Coronary artery (tissue), 2 donors: ENCODE measurements around the gene PRTFDC1.
"Not testable (repeated sequence)": the region's sequence is repeated elsewhere in the genome, so short reads cannot be mapped to it uniquely, and the experiment has no call there.

Experiments
- DNase-seq: peaks from one replicate; pipeline ENCODE4 v3.0.0-alpha.2; 2017; ENCODE audit warnings: low spot score
- H3K27ac ChIP-seq, 2 donors: fragments of 200-600 bp; sonication (generic); one replicate each; pipeline ENCODE4 v1.5.1; 2016 to 2019
- H3K4me3 ChIP-seq: fragments of 200-600 bp; sonication (generic); 2 replicates; pipeline ENCODE4 v1.5.1; 2016; ENCODE audit warnings: mild to moderate bottlenecking, moderate library complexity
- CTCF ChIP-seq: fragments of 200-600 bp; sonication (generic); IDR thresholded peaks from one replicate; pipeline ENCODE4 v1.5.1; 2019; ENCODE audit warnings: antibody characterized with exemption

PRTFDC1 gene

GRCh38 chr10:24847112-24848070, 105.0 kb downstream of the PRTFDC1 start:
- DNase-seq: no peak
- Histone ChIP-seq H3K27ac (no peak overlapping the region), H3K4me3 (no peak overlapping the region)
- no peak for TF ChIP-seq CTCF

- TF ChIP-seq CTCF: no peak
- no peak for DNase-seq
- H3K27ac ChIP-seq: no peak overlapping the region
These were observed 107.7 kb downstream of the PRTFDC1 start for GRCh38 chr10:24844742-24845141.

GRCh38 chr10:24843256-24843655, 109.2 kb downstream of the PRTFDC1 start:
- DNase-seq: no peak
- H3K4me3 ChIP-seq: no peak overlapping the region
- H3K27ac ChIP-seq: no peak overlapping the region
- TF ChIP-seq CTCF: no peak

More at GRCh38 chr10:24844742-24845141, 107.7 kb downstream of the PRTFDC1 start:
- H3K4me3 ChIP-seq: no peak overlapping the region

GRCh38 chr10:24842856-24843255, 109.5 kb downstream of the PRTFDC1 start:
- Histone ChIP-seq H3K4me3 (no peak overlapping the region), H3K27ac (no peak overlapping the region)
- no peak for TF ChIP-seq CTCF
- DNase-seq: no peak

GRCh38 chr10:24841530-24841929, 110.9 kb downstream of the PRTFDC1 start:
- no peak for DNase-seq
- Histone ChIP-seq H3K27ac (no peak overlapping the region), H3K4me3 (no peak overlapping the region)
- TF ChIP-seq CTCF: no peak

GRCh38 chr10:24840784-24841183, 111.6 kb downstream of the PRTFDC1 start:
- no peak for DNase-seq
- no peak for TF ChIP-seq CTCF

GRCh38 chr10:24837781-24838180, 114.6 kb downstream of the PRTFDC1 start:
- not testable (repeated sequence) for DNase-seq, H3K27ac ChIP-seq, H3K4me3 ChIP-seq

More at GRCh38 chr10:24840784-24841183, 111.6 kb downstream of the PRTFDC1 start:
- no peak overlapping the region for H3K27ac ChIP-seq
- H3K4me3 ChIP-seq: no peak overlapping the region
